ENCODE results near the gene TSPAN3. TPM values are rescaled to one million over a fixed set of nuclear protein-coding genes. Genes with fewer than 3 reads are reported as not detected.

Gene TSPAN3
- polyA plus RNA-seq, 1 donor (not counting 4 experiments of a cell fraction or from before 2014, with no cell fraction given), result 181 TPM

- Histone ChIP-seq H2AFZ (ENCODE audit: control insufficient read depth, low read length) (no peak overlapping the region), H3K79me2 (ENCODE audit: control insufficient read depth, insufficient read depth, low read length) (no peaks in the 10 kb centered on the region), H3K27me3 (ENCODE audit: control insufficient read depth, extremely low read depth, insufficient read depth, low read length) (no peaks in the 10 kb centered on the region), H3K36me3 (ENCODE audit: control insufficient read depth in 2 of 2, extremely low read depth in 1 of 2, insufficient read depth in 2 of 2, low read length in 2 of 2) (peaks cover 1 to 4% of the 10 kb centered on the region in 2 experiments), H3K4me3 (ENCODE audit: control insufficient read depth in 2 of 3, extremely low read depth in 1 of 3, insufficient read depth in 2 of 3, low read depth in 1 of 3, low read length in 3 of 3) (no peak overlapping the region), H3K4me2 (ENCODE audit: control insufficient read depth, extremely low read depth, insufficient read depth, low read depth, low read length) (no peak overlapping the region), H3K4me1 (ENCODE audit: control insufficient read depth, extremely low read depth, insufficient read depth, low read length) (no peaks in the 10 kb centered on the region), H3K9me3 (ENCODE audit: control insufficient read depth, low read depth, low read length) (no peaks in the 10 kb centered on the region), H3K27ac (ENCODE audit: control insufficient read depth, insufficient read depth, low read length) (no peak overlapping the region), H4K20me1 (ENCODE audit: control insufficient read depth, extremely low read depth, insufficient read depth, low read length) (no peaks in the 10 kb centered on the region), H3K9me1 (ENCODE audit: control insufficient read depth, extremely low read depth, insufficient read depth, low read length) (no peaks in the 10 kb centered on the region), H3K9ac (ENCODE audit: control insufficient read depth, extremely low read depth, insufficient read depth, low read length) (no peak overlapping the region)
- no peak for DNase-seq (ENCODE audit: low read depth, low spot score)
- no peak for TF ChIP-seq CTCF (optimal IDR thresholded peaks at IDR 0.05 in 1 of 3, IDR thresholded peaks at IDR 0.05 in 1 of 3, conservative IDR thresholded peaks at IDR 0.05 in 1 of 3; ENCODE audit: extremely low read depth in 1 of 3, insufficient read depth in 2 of 3, low read length in 3 of 3)
- TF ChIP-seq EZH2 (IDR thresholded peaks at IDR 0.05; ENCODE audit: low read length), result no peak
- no peak for FAIRE-seq
- dilution Hi-C loops (cut with MboI; ENCODE audit: extremely low pct_ligation_motif_present, low sequenced_read_pairs), result no loop called here
Measured at GRCh38 chr15:77053709-77054108, 17.2 kb downstream of the TSPAN3 start.

GRCh38 chr15:77052556-77052955 lies 18.4 kb downstream of the TSPAN3 start:
- Histone ChIP-seq H3K4me3 (ENCODE audit: control insufficient read depth in 2 of 3, extremely low read depth in 1 of 3, insufficient read depth in 2 of 3, low read depth in 1 of 3, low read length in 3 of 3) (no peak overlapping the region), H3K9me3 (ENCODE audit: control insufficient read depth, low read depth, low read length) (no peaks in the 10 kb centered on the region), H3K4me1 (ENCODE audit: control insufficient read depth, extremely low read depth, insufficient read depth, low read length) (no peaks in the 10 kb centered on the region), H3K9ac (ENCODE audit: control insufficient read depth, extremely low read depth, insufficient read depth, low read length) (no peak overlapping the region), H3K79me2 (ENCODE audit: control insufficient read depth, insufficient read depth, low read length) (no peaks in the 10 kb centered on the region), H3K27me3 (ENCODE audit: control insufficient read depth, extremely low read depth, insufficient read depth, low read length) (no peaks in the 10 kb centered on the region), H4K20me1 (ENCODE audit: control insufficient read depth, extremely low read depth, insufficient read depth, low read length) (no peaks in the 10 kb centered on the region), H3K4me2 (ENCODE audit: control insufficient read depth, extremely low read depth, insufficient read depth, low read depth, low read length) (no peak overlapping the region), H2AFZ (ENCODE audit: control insufficient read depth, low read length) (no peak overlapping the region), H3K27ac (ENCODE audit: control insufficient read depth, insufficient read depth, low read length) (no peak overlapping the region), H3K36me3 (ENCODE audit: control insufficient read depth in 2 of 2, extremely low read depth in 1 of 2, insufficient read depth in 2 of 2, low read length in 2 of 2) (peaks cover 1 to 4% of the 10 kb centered on the region in 2 experiments), H3K9me1 (ENCODE audit: control insufficient read depth, extremely low read depth, insufficient read depth, low read length) (no peaks in the 10 kb centered on the region)
- TF ChIP-seq CTCF (optimal IDR thresholded peaks at IDR 0.05 in 1 of 3, IDR thresholded peaks at IDR 0.05 in 1 of 3, conservative IDR thresholded peaks at IDR 0.05 in 1 of 3; ENCODE audit: extremely low read depth in 1 of 3, insufficient read depth in 2 of 3, low read length in 3 of 3), result no peak
- no peak for TF ChIP-seq EZH2 (IDR thresholded peaks at IDR 0.05; ENCODE audit: low read length)
- FAIRE-seq (no peak), DNase-seq (ENCODE audit: low read depth, low spot score) (no peak)
- dilution Hi-C loops (cut with MboI; ENCODE audit: extremely low pct_ligation_motif_present, low sequenced_read_pairs), result no loop called here

Measured in keratinocyte (primary cell).